PC-9 (cell line): Measurements from ENCODE around the gene TMEM37.

Experiments used
- EZH2 ChIP-seq: fragments of 200-600 bp; sonication (generic); IDR thresholded peaks from 2 replicates; pipeline ENCODE4 v1.8.0; 2017; ENCODE audit warnings: antibody characterized with exemption, low read depth
- TF ChIP-seq, protein P1 (sequence below): fragments of 200-600 bp; sonication (generic); conservative IDR thresholded peaks from 2 replicates; pipeline ENCODE4 v1.6.1; 2017; ENCODE audit warnings: mixed run types, antibody characterized with exemption, mild to moderate bottlenecking, moderate library complexity

DNA sequence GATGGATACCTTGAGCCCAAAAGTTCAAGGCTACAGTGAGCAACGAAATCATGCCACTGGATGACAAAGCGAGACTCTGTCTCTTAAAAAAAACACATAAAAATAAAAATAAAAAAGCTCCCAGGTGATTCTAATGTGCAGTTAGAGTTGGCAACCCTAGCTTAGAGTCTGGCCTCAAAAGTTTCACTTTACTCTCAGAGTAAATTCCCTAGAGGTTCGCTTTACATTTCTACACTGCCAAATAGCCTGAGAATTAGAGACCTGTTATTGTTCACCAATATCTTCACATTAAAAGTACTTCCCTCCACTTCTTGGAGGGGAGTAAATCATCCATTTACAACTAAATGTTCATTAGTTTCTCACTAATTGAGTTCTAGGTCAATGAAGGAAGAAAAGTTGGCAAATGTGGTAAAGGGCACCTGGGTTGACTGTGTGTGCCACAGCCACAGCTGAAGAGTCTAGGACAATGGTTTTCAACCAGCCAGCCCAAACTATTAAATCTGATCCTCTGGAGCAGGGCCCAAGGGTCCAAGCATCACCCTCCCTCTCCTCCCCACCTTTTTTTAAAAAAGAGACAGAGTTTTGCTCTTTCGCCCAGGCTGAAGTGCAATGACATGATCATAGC is 15.2 kb upstream of the TMEM37 start:
- TF ChIP-seq, protein P1, sequence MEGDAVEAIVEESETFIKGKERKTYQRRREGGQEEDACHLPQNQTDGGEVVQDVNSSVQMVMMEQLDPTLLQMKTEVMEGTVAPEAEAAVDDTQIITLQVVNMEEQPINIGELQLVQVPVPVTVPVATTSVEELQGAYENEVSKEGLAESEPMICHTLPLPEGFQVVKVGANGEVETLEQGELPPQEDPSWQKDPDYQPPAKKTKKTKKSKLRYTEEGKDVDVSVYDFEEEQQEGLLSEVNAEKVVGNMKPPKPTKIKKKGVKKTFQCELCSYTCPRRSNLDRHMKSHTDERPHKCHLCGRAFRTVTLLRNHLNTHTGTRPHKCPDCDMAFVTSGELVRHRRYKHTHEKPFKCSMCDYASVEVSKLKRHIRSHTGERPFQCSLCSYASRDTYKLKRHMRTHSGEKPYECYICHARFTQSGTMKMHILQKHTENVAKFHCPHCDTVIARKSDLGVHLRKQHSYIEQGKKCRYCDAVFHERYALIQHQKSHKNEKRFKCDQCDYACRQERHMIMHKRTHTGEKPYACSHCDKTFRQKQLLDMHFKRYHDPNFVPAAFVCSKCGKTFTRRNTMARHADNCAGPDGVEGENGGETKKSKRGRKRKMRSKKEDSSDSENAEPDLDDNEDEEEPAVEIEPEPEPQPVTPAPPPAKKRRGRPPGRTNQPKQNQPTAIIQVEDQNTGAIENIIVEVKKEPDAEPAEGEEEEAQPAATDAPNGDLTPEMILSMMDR: no peak
- no peak for TF ChIP-seq EZH2
